ENCODE results near the gene MTHFSD.

DNA sequence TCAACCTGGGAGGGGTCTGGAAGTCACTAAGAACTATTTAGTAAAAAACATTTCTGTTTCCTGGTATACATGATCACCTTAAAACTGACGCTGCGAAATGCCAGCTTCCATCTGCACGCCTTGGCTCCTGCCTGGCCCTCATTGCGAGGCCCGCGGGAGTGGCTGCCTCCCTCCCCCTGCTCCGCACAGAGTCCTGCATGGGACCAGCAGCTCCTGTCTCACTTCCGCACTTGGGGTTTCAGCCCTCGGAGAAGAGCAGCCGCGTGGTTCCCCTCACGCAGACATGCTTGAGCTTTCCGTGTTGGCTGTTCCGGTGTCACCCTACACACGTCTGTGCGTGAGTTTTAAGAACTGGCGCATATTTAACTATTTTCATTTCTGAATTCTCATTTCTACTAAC, 18.4 kb downstream of the MTHFSD start:
- TF ChIP-seq JUN (CRISPR knock-in tag; IDR thresholded peaks at IDR 0.05) (no peak), NFE2L1 (CRISPR knock-in tag; IDR thresholded peaks at IDR 0.05) (no peak), CTCF (IDR thresholded peaks at IDR 0.05) (no peak), ZNF317 (CRISPR knock-in tag; IDR thresholded peaks at IDR 0.05; ENCODE audit: borderline replicate concordance, low read depth) (no peak), ZNF138 (CRISPR knock-in tag; conservative IDR thresholded peaks at IDR 0.05) (no peak), NR2C2 (CRISPR knock-in tag; IDR thresholded peaks at IDR 0.05) (no peak), SMAD3 (CRISPR knock-in tag; IDR thresholded peaks at IDR 0.05; ENCODE audit: borderline replicate concordance) (no peak), CBFB (CRISPR knock-in tag; IDR thresholded peaks at IDR 0.05; ENCODE audit: low read depth) (no peak), CREB1 (CRISPR knock-in tag; IDR thresholded peaks at IDR 0.05) (no peak), KAT7 (CRISPR knock-in tag; IDR thresholded peaks at IDR 0.05; ENCODE audit: borderline replicate concordance) (no peak)
- TF ChIP-seq, protein P1, sequence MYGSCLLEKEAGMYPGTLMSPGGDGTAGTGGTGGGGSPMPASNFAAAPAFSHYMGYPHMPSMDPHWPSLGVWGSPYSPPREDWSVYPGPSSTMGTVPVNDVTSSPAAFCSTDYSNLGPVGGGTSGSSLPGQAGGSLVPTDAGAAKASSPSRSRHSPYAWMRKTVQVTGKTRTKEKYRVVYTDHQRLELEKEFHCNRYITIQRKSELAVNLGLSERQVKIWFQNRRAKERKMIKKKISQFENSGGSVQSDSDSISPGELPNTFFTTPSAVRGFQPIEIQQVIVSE (CRISPR knock-in tag; IDR thresholded peaks at IDR 0.05; ENCODE audit: borderline replicate concordance), result no peak
- TF ChIP-seq, protein P2, sequence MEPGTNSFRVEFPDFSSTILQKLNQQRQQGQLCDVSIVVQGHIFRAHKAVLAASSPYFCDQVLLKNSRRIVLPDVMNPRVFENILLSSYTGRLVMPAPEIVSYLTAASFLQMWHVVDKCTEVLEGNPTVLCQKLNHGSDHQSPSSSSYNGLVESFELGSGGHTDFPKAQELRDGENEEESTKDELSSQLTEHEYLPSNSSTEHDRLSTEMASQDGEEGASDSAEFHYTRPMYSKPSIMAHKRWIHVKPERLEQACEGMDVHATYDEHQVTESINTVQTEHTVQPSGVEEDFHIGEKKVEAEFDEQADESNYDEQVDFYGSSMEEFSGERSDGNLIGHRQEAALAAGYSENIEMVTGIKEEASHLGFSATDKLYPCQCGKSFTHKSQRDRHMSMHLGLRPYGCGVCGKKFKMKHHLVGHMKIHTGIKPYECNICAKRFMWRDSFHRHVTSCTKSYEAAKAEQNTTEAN (CRISPR knock-in tag; IDR thresholded peaks at IDR 0.05), result no peak

Data from WTC11 (cell line).